Left kidney (tissue), 2 donors: ENCODE data around the gene CSNK2A2. TPM values are rescaled to one million over a fixed set of nuclear protein-coding genes. Genes with fewer than 3 reads are reported as not detected.
A peak's percentile ranks its signal among the peaks of the same experiment; 100 is the strongest.

Experiments
- DNase-seq: peaks from one replicate; pipeline ENCODE4 v3.0.0-alpha.2; 2013
- polyA plus RNA-seq: library from polyadenylated mRNA; unstranded; fragments of 120-200 nt; gene quantifications from one replicate; pipeline ENCODE4 v1.2.1, GENCODE V29; 2013; ENCODE audit not compliant: insufficient read length

Gene CSNK2A2
- polyA plus RNA-seq, 1 donor: 80.1 TPM

DNA sequence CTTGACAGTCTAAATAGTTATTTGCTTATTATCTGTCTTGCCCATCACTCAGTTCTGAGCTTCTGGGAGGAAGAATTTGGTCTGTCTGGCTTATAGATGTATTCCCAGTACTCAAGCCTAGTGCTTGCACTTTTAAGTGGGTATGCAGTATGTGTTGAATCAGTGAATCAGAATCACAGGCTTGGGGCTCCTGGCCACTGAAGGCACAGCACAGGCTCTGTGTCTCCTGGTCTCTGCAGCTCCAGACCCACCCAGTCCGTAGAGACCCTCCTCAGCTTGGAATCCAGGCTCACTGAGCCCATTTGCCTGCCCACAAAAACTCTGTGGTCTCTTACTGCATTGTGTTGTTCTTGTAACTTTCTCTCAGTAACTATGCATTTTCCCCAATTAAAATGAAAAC is 49.4 kb downstream of the CSNK2A2 start:
- no peak for DNase-seq

DNA sequence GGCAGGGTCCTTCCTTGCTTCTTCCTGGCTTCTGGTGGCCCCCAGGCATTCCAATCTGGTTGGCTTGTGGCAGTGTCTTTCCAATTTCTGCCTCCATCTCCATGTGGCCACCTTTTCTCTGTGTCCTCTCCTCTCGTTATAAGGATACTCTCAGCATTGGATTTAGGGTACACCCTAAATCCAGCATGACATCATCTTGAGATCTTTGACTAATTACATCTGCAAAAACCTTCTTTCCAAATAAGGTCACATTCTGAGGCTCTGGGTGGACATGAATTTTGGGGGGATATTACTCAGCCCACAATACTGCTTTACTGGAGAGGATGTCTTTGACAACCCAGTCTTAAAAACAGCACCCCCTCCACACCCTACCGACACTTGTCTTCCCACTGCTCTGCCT is 49.8 kb downstream of the CSNK2A2 start:
- no peak for DNase-seq

DNA sequence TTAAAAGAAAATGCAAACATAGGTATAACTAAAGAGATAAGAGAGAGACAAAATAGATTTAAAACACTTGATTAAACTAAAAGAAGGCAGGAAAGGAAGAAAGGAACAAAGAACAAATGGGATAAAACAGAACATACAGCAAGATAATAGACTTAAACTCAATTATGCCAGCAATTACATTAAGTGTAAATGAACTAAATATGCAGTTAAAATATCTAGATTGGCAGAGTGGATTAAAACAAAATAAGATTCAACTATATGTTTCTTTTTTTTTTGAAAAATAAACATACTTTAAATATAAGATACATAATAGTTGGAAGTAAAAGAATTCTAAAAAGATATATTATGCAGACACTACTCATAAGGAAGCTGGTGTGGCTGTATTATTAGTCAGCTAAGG is 59.1 kb downstream of the CSNK2A2 start:
- DNase-seq: no peak

DNA sequence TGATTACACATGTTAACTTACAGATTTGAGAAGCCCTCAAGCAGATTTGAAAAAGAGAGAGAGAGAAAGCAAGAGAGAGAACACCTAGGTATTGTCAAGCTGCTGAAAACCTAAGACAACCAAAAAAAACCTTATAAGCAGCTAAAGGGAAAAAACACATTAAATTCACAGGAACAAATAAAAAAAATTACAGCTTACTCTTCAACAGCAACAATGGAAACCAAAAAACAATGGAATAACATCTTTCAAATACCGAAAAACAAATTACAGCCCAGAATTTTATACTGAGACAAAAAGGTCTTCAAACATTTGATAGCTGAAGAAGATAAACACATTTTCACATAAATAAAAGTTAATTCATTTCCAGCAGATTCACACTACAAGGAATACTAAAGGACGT is 60.3 kb downstream of the CSNK2A2 start:
- no peak for DNase-seq

DNA sequence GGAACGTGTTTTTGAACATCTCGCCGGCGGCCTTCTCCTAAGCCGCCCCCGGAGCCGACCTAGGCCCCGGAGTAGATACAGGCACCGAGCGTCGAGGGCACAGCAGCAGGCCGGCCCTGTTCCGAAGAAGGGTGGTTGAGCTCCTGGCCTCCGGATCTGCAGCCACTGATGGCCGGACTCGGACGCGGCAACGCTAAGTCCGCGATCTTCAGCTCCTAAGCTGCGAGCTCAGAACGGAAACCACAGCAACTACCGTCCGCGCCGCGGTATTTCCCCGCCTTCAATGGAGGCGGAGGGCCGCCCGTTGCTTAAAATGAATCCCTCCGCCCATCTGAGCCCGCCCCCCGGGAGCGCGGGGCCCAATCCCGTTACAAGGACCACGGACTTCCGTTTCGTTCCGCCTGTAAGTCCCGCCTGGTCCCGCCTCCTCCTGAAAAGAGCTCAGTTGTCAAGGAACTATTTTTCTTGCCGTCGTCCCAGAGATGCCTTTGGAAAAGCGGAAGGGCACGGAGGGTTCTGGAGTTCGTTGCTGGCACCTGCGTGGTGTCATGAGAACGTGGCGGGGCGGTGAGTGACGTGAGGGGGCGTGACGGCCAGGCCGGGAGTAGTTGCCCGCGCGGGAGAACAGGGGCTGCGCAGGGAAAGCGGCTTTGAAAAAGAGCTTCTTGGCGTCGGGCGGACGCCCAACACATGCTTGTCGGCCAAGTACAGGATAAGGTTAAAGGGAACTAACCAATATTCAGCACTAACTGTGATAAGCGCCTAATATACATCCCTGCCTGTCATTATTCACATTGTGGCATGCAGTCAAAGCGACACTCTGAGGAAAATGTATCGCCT is 68.6 kb downstream of the CSNK2A2 start, which contains the start of gene CFAP20:
TSS of gene CFAP20 (minus strand) at position 285 of the 840 bp plus-strand sequence. CDS start at position 19, 266 bp downstream.
- DNase-seq: peak; percentile 99

DNA sequence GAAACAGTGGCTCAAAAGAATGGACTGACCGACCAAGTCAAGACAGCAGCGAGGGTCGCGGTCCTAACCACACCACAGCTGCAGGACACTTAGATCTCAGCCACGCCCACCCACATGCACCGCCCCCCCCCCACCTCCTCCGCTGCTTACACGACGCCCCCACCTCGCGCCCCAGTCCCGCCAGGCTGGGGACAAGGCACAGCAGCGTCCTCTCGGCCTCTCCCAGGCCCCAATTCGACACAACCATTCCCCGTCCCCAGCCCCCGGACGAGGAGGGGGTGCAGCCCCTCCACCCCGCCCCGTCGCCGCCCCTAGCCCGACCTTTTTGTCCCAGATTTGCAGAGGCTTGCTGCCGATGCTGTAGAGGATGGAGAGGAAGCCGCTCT is 69.2 kb downstream of the CSNK2A2 start:
- no peak for DNase-seq

DNA sequence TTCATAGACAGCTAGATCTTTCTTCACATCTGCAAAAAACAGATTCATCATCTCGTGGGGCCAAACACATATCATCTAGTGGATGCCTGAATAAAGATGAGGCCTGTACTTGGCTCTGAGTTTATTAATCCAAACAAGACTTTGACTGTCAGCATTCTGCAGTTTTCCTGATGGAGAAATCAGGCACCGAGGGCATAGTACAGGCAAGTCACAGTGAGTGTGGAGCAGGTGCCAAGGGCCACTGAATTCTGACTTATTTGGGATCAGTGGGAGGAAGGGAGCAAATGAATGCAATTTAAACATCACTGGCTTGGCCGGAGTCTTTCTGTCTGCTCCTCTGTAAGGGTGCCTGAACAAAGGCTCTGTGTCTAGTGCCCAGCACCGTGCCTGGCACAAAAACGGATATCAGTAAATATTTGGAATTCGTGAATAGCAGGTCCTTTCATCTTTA is 69.7 kb downstream of the CSNK2A2 start:
- DNase-seq: no peak

DNA sequence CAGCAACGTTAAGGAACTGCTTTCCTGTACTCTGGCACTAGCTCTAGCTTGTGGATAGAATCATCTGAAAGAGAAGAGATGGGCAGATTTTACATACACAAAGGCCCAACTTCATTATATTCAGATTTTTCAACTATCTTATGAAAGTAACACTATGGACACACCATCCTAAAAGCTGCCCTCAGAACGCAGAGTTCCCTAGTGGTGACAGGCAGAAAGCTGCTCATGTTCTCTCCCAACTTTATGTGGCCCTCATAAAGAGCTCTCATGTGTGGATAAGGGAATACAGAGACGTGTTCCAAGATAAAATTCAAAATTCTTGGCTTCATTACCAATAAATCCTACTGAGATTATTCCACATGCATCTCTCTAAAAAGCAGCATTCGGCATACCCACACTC is 70.3 kb downstream of the CSNK2A2 start:
- DNase-seq: no peak

DNA sequence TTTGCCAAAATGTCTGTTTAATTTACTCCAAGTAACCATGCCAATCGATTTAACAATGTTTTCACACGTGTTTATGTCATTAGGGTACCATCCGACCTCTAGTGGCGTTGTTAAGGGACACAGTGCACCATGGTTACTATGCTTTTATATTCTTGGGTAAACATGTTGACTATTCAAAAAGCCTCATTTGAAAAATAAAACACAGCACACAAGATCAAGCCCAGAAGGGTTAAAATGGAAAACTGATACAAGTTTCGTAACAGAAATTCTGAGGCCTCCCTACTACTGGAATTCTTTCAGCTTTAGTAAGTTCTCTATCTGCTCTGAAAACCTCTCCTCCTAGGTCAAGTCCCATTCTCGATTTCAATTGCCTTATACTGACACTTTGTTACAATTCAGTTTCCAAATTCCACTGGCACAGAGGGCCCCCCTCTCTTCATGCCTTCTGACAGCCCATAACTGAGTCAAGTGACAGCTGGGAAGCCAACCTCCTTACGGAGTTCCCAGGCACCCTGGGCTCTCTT is 70.8 kb downstream of the CSNK2A2 start:
- DNase-seq: peak; percentile 52

DNA sequence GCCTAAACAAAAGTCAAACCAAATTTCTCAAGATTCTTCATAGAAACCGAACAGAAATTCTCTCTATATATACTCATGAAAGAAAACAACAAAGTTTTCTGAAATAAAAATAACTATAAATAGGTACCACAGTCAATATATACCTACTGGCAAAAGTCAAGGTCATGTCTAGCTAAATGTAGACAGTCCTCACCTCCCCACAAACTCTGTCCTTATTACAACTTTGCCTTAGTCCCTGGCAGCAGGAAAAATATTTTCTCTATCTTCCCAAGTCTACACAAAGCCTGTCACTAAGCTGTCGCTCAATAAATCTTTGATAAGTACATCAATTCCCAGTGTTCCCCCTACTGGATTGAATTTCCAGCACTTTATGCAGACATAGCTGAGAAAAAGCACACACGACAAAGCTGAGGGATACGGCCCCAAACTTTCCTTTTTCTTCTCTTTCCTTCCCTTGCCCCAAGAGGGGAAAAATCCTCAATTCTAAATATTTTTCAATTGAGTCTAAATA is 71.4 kb downstream of the CSNK2A2 start:
- DNase-seq: no peak

DNA sequence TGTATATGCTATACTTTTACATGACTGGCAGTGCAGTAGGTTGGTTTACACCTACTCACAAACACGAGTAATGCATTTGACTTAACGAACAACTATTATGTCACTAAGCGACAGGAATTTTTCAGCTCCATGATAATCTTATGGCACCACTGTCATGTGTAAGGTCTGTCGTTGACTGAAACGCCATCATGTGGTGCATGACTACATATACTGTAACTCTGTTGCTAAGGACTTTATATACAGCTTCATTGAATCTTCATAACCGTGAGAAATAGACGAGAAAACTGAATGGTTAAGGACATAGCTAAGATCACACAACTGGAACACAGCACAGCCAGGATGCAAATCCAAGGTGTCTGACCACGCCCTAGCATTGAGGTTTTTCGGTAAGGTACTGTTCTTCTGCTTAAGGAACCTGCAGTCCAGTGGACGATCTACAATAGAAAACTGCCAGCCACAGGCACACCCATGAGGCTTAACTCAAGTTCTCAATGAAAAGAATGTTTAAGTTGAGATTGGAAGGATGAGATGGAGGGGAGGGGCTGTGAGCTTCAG is 72.0 kb downstream of the CSNK2A2 start:
- DNase-seq: no peak

DNA sequence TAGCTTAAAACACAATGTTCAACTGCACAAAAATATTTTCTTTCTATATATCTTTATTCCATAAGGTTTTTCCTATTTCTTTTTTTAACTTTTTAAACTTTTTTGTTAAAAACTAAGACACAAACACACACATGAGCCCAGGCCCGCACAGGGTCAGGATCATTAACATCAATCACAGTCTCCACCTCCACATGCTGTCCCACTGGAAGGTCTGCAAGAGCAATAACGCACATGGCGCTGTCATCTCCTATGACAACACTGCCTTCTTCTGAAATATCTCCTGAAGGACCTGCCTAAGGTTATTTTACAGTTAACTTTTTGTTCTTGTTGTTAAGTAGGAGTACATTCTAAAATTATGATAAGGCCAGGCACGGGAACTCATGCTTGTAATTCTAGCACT is 72.9 kb downstream of the CSNK2A2 start:
- DNase-seq: no peak

DNA sequence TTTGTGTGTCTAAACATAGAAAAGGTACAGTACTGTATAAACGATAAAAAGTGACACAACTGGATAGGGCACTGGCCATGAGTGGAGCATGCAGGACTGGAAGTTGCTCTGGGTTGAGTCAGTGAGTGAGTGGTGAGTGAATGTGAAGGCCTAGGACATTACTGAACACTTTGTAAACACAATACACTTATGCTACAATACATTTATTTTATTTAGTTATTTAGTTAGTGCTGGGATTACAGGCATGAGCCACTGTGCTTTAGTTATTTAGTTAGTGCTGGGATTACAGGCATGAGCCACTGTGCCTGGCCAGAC is 73.3 kb downstream of the CSNK2A2 start:
- no peak for DNase-seq

DNA sequence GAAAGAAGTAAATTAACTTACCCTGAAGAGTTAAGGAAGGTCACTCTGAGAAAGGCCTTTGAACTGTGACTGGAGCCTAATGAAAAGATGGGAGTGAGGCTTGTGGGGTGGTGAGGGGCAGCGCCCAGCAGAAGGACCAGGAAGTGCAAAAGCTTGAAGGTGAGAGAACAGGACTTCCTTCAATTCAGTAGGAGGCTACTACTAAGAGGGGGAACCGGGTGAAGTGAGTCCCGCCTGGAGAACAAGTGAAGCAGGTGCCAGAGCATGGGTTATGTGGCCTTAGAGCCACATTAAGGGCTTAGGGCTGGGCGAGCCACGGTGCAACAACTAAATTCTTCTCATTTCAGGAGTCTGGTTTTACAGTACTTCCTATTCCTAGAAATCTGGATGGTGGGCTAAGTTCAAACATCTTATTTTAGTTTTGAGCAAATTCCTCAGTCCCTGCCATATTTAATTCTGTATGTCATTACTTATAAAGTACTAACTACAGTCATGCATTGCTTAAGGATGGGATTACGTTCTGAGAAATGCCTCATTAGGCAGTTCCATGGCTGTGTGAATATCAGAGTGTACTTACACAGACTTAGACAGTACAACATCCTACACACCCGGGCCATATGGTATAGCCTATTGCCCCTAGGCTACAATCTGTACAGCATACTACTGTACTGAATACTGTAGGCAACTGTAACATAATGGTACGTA is 73.9 kb downstream of the CSNK2A2 start:
- no peak for DNase-seq

DNA sequence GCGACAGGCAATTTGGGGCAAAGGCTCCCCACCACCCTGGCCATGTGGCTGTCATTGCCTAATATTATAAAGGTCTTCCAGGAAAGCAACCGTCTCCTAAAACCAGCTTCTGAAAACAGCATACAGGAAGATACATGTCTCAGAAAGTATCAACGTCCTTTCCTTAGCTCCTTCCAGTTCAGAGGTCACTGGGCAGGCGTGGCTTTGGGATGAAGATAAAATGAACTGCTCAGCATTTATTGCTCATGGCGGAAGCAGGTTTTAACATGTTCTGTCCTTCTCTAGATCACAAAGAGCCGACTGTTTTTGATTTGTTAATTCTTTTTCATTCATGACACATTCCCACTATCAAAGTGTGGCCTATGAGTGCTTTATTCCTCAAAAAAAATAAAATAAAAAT is 76.8 kb downstream of the CSNK2A2 start:
- no peak for DNase-seq

DNA sequence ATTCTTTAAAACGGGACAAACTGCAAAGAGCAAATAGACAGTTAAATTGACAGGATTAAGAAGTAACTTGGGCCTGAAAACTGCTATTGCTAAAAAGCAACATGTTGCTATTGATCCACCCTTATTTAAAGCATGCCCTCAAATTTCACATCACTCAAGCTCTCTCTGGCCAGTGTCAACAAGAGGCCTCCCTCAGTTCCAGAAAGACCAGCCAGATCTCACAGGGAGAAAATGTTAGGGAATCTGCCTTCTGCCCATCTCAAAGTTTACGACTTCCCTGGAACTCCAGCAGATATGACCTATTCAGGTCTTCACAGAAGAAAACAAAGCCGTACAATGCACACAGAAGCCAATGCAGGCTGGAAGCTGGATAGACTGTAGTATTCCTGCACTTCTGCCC is 77.7 kb downstream of the CSNK2A2 start:
- no peak for DNase-seq

DNA sequence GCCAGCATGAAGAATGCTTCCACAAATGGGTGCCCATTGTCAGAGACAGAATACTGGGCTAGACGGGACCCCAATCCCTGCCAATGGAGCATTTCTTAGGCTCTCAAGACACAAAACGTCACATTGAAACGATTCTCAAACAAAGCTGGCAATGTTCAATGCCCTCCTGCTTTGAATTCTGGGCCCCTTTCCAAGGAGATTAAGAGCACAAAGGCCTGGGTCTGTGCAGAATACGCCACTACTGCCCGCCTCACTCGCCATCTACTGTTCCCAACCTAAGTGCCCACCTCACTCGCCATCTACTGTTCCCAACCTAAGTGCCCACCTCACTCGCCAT is 78.4 kb downstream of the CSNK2A2 start:
- DNase-seq: no peak

DNA sequence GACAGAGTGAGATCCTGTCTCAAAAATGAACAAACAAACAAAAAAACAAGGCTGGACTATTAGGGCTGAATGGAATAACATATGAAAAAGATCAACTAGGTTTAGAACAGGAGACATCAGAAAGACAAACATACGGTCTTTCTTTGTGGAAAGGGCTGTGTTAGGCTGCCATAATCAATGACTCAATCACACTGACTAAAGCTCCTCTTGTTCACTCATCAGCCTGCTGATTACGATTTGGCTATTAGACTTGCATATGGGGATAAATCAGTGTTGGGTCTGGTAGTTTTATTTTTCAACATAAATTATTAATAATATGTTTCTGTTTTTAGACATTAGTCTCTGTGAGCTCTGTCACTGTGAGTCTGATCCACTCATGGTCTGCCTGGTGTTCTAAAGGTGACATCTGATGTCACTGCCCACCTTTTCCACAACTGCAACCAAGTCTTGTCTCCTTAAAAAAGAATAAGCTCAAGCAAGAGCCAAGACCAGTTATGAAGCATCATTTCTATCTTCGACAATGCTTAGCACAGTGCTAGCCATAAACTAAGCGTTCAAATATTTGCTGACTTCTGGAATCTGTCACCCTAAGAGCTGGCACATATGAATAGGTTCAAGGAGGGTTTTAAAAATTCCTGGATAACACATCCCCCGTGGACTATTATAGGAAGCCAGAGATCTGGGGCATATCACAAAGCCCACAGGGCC is 79.0 kb downstream of the CSNK2A2 start:
- DNase-seq: no peak

DNA sequence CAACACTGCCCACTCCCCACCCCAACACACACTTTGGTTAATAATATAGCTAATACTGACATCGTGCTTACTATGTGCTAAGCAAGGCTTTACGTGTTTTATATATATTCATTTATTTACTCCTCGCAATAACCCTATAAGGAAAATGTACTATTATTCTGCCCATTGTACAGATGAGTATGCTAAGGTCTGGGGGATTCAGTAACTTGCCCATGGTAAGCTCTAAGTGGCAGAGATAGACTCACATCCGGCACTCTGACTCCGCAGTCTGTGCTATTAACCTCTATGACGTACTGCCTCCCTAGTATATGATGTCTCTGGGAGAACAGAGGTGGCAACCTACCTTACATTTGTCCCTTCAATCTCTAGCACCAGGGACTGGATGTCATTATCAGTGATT is 81.4 kb downstream of the CSNK2A2 start:
- DNase-seq: no peak

DNA sequence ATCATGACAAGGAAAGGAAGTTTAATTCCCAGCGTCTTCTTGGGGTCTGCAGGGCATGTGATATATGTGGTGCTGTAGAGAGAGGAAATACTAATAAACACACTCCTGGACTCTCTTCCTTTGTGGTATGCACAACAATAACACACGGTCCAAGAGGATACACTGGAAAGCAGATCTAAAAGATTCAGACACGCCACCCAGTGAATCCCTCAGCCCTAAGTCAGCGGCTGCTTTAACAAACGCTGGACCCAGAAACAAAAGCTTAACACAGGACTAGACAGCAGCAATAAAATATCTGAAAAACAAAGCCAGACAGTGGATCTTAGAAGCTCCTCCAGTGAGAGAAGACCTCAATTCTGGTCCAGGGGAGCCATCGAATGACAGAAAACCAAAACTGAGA is 81.8 kb downstream of the CSNK2A2 start:
- DNase-seq: no peak

DNA sequence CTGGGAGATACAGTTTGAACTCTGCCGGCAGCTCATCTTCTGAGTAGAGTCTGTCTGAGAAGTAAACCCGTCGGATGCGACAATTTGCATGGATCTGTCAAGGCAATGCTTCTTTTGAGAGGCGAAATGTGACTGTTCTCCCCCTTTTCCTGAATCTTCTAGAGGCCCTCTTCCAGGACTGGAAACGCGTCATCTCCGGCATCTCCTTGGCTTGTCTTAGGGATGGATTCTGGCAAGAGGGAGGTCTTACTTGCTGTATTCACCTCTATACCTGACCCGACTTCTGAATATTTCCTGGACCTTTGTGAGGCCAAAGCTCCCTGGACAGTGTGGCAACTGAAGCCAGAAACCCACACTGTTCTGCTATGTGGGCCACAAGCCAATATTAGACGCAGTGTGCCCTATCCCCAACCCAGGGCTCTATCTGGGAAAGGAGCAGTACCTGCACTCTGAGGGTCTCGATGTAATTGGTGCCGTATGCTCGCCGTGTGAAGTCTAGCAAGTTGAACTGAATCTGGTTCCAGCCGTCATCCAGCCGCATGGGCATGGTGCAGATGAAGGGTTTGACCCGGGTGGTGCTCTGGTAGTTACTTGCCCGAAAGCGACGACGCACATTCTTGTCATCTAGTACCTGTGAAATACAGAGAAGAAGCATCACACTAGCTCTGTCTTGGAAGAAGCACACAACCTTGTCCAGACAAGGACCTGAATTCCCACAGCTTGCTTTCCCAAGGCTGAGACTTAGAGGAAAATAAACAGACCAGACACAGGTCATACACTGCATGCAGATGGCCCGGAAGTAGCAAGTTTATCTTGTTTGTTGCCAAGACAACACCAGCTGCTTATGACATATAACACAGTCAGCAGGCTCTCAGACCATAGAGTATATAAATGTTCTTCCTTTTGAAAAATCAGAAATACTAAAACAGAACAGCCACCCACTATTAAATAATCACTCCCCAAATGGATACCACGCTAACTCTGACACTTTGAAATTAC is 82.8 kb downstream of the CSNK2A2 start:
- DNase-seq: no peak
